Measurements from ENCODE around the gene OR10H5.
"Not testable (repeated sequence)": the region's sequence is repeated elsewhere in the genome, so short reads cannot be mapped to it uniquely, and the experiment has no call there.

The OR10H5 gene, protein sequence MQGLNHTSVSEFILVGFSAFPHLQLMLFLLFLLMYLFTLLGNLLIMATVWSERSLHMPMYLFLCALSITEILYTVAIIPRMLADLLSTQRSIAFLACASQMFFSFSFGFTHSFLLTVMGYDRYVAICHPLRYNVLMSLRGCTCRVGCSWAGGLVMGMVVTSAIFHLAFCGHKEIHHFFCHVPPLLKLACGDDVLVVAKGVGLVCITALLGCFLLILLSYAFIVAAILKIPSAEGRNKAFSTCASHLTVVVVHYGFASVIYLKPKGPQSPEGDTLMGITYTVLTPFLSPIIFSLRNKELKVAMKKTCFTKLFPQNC

DNA sequence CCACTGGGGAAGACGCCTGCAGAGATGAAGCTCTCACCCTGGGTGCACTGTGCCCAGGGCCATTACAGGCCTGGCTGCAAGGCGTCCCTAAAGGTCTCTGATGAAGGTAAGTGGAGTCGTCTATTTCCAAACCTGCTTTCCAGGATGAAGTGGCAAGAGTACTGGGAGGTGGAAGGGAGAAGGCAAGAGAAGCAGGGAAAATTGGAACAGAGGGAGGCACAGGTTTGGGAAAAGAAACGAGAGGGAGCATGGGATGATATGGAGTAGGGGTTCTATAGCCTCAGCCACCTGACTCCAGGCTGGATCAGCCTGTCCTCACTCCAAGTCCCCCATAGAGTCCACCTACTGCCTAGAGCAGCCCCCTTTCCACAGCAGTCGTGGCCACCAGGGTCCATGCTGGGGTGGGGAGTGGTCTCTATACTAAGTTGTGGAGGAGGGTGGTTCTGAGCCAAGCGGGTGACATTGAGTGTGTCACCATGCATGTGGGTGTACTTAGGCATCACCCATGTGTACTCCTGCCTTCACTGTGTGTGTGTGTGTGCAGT, at the start of gene OR10H5:
OR10H5 (plus strand) TSS at position 51 of the 545 bp plus-strand sequence. CDS start 6,388 bp downstream, outside the sequence.
- DNase-seq, result no peak

DNA sequence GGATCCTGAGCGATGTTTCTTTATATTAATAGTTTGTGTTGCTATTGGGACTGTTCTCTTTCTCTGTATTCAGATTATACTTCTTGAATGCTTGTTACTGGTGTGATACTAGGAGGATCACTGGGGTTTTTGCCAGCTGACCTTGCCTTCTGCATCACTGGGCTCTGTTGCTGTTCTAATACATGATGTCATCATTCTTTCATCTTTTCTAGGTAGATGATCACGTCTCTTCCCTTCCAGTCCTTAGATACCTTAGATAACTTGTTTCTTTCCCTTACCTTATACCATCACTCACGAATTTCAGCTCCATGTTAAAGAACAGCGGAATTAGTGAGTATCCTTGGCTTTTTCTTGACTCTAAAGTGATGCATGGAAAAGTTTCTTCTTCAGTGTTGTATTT, 49.7 kb upstream of the OR10H5 start, which contains the start of gene OR10H3:
OR10H3 (plus strand) TSS at position 264 of the 400 bp plus-strand sequence. CDS start 3,408 bp downstream, outside the sequence.
- DNase-seq, result no peak

DNA sequence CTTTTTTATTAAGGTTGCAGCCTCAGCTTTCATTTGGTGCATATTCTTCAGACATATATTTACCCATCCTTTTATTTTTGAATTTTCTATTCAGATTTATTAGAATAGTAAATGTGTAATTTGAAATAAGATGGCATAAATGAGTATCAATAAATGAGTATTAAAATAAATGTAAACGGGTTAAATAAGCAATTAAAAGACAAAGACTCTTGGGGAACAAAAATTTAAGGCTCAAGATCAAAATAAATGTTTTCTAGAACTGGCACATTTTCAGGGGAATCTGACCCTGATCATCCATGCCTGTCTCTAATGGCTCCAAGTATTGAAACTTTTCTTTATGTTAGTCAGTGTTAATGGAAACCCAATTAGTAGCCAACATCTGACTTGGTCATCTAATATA, 46.7 kb upstream of the OR10H5 start:
- DNase-seq, result no peak

DNA sequence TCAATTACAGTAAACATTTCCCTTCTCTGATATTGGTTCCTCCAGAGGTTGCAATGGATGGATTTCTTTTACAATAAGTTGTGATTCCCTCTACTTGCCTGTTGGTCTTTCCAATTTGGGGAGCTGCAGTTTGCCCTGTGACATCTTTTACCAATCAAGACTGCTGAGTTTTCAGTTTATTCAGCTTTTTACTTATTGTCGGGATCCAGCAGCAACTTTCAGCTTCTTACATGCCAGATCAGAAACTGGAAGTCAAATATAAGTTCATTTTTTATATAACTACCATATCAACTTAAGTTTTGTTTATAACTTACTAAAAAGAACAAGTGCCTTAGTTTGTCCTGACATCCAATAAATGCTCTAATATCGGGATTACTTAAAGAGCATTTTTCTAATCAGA, 39.2 kb upstream of the OR10H5 start:
- no peak for DNase-seq

DNA sequence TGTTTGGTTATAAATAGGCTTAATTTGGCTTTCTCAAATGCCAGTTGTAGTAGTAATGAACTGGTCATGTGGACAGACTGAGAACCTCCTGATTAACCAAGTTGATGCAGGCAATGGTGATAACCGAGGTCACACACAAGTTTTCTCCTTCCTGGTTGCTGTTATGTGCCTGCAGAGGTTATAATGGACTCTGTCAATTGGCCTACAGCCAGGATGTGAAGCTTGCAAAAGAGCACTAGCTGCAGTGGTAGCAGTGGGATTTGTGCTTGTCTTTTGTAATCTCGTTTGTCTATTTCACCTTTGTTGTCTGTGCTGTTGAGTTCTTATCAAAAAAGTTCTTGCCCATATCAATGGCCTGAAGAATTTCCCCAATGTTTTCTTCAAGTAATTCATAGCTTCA, 29.1 kb upstream of the OR10H5 start:
- DNase-seq, result no peak

DNA sequence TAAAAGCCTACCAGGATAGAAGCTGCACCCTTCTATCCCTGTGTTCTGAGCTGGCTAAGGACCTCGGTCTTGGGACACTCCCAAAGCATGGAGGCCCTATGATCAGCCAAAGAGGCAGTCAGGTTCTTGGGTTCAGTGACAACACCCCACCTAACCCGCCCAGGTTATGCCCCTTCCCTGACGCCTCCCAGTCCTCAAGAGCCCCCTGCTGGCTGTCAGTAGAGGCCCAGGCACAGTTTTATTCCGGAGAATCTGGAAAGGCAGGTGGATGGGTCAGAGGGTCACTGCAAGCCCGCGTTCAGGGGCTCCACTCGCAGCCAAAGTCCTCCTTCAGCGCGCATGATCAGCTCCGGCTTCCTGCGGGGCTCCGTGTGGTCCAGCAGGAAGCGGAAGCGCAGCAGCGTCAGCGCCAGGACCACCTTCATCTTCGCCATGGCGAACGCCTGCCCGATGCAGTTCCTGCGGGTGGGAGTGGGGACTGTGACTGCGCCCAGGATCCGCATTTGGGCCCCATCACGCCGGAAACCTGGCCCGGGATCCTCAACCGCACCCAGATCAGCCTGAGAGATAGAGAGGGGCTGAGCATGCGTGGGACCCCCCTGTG, 27.4 kb upstream of the OR10H5 start:
- no peak for DNase-seq

DNA sequence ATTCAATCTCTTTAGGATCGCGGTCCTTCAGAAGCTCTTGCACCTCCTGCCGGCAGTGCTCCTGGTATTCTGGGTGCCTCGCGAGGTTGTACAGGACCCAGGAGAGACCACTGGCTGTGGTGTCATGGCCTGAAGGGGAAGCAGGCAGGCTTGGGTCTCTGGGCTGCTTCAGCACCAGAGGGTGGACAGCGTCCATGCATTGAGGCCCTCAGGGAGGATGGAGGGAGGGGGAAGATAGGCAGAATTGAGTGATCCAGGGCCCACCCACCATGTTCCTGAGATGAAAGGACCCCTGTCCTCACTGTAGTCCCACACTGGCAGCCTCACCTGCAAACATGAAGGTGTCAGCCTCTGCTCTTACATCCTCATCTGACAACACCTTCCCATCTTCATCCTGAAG, 17.9 kb upstream of the OR10H5 start:
- DNase-seq, result no peak

DNA sequence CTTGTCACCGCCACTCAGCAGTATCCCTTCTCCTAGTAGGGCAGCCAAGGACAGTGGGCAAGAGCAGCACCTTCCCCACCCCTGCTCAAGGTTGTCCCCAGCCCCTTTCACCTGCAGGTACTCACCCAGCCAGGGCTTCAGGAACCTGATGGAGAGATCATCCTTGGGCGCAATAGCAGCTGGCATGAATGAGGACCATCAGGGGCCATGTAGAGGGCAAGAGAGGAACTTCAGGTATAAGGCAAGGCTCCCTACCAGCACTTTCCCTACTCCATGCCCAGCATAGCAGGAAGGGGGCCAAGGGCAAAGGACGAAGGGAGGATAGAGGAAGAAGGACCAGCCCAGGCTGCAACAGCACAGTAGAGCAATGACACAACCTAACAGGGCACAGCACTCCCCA, 13.3 kb upstream of the OR10H5 start:
- DNase-seq, result not testable (repeated sequence)

DNA sequence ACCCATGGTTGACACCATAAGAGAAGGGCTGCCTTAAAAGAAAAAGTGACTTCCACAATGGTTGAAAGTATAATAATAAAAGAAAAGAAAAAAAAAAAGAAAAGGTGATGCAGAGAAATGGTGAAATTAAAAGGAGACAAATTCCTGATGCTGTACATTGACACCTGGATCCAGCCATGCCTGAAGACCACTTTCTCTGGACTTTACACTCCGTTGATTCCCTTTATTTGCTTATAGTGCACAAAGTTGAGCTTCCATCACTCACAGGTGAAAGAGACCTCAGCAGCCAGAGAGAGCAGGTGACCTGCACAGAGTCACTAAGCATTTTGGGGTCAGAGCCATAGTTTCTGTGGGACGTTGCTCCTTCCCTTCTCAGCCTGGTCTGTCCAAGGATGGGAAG, 12.2 kb upstream of the OR10H5 start:
- no peak for DNase-seq

DNA sequence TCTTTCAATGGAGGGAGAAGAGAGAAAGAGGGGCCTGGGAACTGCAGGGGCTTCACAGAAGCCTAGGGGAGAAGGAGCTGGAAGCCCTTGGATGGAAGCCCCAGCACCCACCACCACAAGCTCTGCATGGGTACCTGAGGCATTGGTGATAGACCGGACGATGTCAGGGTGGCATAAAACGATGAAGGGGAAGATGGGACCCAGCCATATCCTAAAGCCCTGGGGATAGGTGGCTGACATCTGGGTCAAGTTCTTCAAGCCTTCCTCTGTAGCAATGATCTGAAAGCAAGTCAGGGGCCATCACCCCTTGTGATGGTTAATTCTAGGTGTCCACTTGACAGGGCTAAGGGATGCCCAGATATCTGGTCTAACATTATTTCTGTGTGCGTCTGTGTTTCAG, 11.2 kb upstream of the OR10H5 start:
- no peak for DNase-seq

DNA sequence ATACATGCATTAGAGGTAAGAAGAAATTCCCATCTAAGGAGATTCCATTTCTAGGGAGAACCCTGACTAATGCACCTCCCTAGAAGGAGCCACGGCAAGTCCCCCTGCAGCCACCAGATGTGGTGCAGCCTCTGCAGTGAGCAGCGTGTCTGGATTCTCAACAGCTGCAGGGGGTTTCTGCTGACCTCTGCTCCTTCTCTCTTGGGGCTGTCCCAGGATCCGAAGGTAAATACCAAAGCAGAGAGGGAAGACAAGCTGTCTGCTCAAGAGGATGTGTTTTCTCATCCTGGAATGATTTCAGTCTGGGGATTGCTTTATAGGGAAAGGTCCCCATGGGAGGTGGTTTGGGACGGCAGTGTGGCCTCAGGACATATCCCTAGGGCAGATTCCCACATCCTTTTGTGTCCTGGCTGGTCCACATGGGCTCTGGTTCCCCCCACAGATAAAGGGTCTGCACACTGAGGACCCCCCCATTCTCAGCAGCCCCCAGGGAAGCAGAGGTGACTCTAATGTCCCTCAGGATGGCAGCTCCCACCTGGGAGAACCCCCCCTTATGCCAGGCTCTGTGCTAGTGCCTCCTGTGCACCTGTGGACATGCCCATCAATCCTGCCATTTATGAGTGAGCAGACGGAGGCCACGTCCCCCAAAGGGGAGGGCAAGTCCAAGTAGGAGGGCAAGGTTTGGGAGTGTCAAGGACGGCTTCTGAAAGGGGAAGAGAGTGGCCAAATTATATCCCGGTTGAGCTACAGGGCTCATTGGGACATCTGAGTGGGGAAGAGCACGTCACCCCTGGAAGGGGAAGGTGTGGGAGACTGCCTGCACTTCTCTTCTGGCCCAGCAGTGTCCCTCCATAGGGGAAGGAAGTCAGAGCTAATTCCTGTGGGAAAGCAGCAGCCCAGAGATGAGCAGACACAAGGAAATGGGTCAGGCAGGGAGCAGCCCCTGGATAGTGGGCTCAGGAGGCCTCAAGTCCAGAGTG, 10.2 kb upstream of the OR10H5 start:
- DNase-seq, result no peak

DNA sequence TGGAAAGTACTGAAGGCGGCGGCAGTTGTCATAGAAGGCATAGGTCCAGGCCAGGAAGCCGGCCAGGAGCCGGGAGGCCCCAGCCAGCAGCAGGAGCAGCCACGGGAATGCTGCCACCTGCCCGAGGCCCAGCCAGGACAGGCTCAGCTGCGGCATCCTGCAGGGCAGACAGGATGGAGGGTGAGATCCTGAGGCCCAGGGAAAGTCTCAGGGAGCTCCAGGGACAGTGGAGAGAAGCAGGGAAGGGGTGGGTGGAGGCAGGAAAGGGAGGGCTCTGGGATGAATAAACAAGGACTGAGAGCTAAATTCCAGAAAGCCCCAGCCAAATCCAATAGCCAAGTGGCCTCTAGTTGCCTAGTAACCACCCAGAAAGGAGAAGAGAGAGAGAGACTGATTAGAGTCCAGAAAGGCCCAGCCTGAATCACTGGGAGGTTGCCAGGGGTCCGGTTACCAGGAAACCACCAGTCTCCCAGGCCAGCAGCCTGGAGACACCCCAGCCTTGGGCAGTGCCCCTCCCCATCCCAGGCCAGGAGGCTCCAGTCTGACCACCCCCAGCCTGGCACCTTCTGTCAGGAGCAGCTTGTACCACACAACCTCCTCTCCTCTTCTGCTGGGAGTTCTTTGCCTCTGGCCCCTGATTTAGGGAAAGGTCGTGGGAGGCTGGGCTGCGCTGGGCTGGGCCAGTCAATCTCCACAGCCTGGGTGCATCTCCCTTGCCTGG, 7.5 kb upstream of the OR10H5 start:
- DNase-seq, result peak; percentile 76

DNA sequence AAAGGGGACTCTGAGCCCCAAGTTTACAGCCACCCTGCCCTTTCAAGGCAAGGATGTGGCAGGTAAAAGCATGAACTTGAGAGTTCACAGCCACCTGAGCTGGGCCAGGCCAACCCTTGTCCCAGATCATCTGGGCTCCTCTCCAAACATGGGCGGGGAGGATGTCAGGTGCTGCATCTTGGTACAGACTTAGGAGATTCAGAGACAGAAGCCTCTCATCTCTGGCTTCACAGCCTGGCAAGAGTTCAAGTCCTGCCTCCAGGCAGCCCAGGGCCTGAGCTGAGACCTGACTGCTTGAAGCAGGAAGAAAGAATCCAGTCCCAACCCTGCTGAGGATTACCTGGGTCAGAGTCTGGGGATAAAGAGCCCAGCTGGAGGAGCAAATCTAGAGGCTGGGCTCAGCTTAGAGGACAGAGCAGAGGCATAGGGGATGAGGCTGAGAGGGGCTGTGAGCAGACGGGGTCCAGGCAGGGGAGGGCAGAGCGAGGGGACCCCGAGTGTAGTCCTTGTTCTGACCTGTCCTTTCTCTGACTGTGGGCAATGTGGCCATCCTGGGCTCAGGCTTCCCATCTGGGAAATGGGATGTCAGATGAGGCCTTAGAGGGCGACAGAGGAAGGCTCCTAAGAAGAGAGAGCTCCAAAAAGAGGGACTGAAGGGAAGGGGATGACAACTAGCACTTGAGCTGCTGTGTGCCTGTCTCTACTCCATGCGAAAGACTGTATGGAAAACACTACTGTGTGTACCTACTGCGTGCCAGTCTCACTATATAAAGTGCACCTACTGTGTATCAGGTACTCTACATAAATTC, 6.6 kb upstream of the OR10H5 start:
- peak; percentile 7 for DNase-seq

DNA sequence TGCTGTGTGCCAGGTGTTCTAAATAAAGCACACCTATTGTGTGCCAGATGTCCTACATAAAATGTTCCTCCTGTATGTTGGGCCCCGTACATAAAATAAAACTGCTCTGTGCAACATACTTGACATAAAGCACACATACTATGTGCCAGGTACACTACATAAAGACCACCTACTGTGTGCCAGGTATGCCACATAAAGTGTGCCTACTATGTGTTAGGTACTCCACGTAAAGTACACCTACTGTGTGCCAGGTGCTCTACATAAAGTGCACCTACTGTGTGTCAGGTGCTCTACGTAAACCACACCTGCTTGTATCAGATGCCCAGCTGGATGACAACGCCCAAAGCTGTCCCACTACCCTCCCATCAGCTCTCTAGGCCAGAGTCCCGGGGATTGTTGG, 5.8 kb upstream of the OR10H5 start:
- DNase-seq, result no peak

DNA sequence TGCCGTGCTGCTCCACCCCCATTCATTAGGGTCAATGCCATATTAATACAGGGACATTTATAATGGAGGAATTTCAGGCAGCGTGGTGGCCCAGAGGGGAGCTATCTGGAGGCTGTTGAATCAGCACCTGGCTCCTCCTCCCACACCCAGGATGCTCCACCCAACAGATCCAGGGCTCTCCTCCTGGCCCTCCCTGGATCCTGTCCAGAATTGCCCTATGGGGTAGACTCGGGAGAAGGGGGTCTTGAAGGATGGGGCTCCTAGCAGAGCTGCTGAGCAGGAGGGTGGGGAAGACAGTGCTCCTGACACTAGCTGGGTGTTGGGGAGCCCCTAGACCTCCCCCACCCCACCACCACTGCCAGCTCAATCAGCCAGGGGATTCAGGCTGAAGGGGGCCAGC, 5.2 kb upstream of the OR10H5 start:
- DNase-seq, result no peak

DNA sequence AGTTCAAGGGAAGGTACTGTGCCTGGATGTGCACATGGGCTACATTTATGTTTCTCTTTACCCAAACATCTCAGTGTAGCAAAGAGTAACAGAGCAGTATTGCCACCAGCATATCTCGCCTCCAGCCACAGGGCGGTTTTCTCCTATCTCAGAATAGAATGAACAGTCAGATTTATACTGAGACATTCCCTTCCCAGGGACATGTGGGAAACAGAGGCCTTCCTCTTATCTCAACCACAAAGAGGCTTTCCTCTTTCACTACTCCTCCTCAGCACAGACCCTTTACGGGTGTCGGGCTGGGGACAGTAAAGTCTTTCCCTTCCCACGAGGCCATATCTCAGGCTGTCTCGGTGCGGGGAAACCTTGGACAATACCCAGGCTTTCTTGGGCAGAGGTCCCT, 4.6 kb upstream of the OR10H5 start:
- not testable (repeated sequence) for DNase-seq

DNA sequence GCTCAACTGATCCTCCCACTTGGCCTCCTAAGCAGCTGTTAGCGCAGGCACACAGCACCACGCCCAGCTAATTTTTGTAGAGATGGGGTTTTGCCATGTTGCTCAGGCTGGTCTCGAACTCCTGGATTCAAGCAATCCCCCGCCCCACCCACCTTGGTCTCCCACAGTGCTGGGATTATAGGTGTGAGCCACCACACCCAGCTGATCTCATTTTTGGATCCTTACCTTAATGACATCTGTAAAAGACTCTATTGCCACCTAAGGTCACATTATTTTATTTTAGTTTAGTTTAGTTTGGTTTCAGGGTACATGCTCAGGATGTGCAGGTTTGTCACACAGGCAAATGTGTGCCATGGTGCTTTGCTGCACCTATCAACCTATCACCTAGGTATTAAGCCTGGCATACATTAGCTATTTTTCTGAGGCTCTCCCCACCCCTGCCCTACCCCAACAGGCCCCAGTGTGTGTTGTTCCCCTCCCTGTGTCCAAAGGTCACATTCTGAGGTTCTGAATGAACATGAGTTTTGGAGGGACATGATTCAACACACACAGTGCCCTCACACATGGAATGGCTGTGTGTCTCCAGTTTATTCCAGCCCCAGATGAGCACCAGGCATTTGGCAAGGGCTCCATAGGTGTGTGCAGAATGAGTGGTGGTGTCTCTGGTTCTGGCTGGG, 1.3 kb downstream of the OR10H5 start:
- DNase-seq, result no peak

DNA sequence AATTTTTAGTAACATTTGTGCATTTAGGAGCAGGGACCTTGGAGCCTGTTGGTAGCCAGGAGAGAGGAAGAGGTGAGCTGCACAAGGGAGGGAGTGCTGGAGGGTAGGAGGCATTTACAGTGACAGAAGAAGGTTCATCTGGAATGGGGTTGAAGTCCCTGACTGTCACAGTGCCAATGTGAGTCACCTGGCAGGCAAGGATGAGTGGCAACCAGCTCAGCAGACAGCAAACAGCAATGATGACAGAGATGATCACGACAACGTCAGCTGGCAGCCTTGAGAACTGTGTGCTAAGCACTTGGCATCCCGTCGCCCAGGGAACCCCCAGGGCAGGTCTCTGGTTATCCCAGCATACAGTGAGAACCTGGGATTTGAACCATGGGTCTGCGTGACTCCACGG, 2.6 kb downstream of the OR10H5 start:
- DNase-seq, result no peak

DNA sequence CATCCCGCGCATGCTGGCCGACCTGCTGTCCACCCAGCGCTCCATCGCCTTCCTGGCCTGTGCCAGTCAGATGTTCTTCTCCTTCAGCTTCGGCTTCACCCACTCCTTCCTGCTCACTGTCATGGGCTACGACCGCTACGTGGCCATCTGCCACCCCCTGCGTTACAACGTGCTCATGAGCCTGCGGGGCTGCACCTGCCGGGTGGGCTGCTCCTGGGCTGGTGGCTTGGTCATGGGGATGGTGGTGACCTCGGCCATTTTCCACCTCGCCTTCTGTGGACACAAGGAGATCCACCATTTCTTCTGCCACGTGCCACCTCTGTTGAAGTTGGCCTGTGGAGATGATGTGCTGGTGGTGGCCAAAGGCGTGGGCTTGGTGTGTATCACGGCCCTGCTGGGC, 6.8 kb downstream of the OR10H5 start:
- DNase-seq, result not testable (repeated sequence)

DNA sequence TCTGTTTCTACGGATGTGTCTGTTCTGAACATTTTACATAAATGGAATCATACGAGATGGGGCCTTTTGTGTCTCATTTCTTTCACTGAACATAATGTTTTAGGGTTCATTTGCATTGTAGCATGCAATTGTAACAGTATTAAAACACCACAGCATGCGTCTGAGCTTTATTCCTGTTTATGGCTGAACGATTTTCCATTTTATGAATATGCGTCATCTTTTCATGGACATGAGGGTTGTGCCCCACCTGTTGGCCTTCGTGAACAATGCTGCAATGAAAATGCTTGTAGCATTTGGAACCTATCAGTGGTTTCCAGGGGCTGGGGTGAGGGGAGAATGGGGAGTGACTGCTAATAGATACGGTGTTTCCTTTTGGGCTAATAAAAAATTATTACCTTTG, 22.9 kb downstream of the OR10H5 start:
- no peak for DNase-seq

DNA sequence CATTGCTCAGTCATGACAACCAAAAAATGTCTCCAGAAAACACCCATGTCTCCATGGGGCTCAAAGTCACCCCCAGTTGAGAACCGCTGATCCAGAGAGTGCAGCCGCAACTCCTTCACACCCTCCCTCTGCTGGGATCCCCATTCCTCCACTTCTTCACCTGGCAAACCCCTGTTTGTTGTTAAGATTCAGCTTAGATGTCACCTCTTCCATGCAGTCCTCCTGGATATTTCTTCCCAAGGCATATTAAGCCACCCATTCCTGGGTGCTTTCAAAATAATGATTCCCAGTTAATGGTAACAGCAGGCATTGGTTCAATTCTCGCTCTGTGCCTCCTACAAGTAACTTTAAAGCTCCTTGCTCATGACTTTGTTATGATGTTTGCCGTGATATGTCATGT, 24.0 kb downstream of the OR10H5 start:
- no peak for DNase-seq
